HG02623 (cell line): ENCODE measurements around the gene TOP3B.
"Not testable (repeated sequence)": the region's sequence is repeated elsewhere in the genome, so short reads cannot be mapped to it uniquely, and the experiment has no call there.

Source experiments
- ATAC-seq: cut with Tn5 transposase; IDR thresholded peaks from one replicate; pipeline ENCODE4 v1.9.1; 2021; ENCODE audit warnings: moderate library complexity; ENCODE audit not compliant: unreplicated experiment

The TOP3B gene

DNA sequence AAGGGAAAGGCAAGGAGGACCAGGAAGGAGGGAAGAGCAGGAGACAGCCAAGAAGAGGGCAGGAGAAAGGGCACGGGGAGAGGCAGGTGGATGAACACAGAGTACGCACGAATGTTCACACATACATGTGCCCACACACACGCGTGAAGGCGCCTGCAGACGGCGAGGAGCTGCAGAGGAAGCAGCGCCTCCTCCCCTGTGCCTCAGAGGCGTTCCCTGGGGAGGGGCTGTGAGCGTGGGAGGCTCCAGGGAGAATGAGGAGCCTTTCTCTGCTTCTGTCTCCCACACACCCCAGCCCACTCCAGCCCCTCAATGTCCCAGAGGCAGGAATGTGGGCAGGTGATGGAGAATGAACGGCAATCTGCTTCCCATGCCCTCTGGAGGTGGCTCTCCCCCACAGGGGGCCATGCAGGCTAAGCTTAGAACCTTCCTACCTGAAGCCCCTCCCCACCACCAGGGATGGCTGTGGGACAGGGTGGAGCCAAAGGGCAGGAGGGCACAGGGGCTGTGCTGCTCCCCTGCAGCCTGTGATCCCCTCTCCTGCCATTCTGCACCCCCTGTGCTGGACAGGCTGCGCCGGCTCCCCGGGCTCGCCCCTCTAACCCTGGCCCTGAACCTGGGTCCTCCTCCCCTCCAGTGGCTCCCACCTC, 55.3 kb downstream of the TOP3B start:
- ATAC-seq: no peak

DNA sequence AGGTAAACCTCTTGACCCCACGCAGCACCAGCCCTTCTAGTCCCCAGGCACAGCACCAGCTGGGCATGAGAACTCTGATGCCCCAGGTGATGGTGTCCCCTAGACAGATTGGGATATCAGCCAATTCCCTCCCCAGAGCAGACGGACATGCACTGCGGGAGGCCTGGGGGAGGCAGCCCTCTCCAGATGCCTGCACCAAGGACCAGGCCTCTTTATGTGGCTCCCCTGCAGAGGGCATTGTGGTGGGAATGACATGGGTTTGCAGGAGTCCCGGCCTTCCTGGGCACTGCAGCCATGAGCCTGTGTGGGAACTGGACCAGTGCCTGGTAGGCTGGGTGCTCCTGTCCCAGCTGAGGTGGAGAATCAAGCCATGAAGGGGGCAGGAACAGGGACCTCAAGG, 55.9 kb downstream of the TOP3B start:
- ATAC-seq: no peak

DNA sequence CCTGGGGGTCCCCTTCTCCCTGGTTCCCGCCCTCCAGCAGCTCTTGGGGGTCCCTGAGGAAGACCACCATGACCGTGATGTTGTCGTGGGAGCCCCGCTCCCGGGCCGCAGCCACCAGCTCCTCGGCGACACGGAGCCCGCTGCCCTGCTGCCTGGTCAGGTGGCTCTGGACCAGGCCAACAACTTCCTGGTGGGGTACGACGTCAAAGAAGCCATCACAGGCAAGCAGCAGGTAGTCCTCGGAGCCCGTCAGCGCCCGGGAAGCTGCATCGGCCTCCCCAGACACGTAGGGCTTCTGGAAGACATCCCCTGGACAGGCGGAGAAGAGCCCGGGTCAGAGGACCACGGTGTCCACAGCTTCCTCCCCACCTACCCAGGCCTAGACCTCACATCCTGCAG, 59.4 kb downstream of the TOP3B start:
- ATAC-seq: no peak

- no peak for ATAC-seq
Observed at GRCh38 chr22:21922370-21923162, 60.0 kb downstream of the TOP3B start.

GRCh38 chr22:21921729-21922128, 60.9 kb downstream of the TOP3B start:
- ATAC-seq: no peak

DNA sequence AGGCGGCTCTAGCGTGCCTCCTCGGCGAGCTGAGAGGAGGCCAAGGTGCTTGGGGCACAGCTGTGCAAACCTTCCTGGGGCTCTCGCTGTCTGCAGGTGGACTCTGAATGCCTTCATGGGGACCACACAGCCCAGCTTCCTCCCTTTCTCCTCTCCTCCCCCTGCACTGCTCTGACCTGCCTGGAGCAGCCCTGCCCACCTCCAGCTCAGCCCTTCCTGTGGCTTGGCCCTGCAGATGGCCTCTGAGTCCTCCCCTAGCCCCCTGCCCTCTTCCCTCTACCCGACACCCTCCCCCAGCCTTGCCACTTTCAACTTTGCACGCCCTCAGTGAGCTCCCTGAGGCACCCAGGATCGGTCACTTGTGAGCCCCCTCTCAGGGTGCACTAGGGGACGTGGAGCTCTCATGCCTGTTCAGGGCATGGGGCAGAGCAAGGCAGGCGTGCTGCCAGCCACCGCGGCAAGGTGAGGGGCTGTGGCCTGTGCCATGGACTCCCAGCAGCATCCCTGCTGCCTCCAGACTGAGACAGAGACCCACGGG, 61.3 kb downstream of the TOP3B start:
- ATAC-seq: no peak

DNA sequence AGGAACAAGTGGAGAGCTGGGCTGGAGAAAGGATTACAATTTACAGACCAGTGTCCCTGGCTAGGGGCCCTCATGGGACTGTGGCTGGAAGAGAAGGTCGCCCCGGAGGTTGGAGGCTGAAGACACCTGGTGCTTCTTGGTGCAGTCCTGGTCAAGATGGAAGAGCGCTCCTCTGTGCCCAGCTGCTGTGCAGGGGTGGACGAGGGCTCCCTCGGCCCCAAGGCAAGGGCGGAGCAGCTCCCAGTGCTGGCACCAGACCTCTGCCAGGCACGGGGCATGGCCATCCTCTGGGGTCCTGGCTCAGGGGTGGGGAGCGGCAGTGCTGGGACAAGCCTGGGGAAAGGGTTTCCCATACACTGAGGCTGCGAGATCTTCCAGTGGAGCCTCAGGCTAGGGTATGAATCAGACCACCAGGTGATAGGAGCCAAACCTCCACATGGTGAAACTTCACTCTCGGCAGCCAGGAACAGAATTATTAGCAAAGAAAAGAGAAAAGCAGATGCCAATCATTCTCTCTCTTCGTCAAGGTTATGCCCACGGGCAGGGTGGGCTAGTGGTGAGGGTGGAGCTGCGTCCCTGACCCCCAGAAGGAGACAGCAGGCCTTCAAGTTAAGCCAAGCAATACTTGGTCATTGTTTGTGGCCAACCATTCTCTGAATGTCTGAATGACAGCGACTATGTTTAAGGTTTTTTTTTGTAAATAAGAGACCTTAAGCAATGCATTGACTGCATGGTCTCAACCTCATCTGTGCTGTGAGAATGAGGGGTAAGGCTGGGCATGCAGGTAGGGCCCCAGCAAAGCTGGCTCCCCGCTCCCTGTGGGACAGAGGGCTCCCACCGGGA, 62.0 kb downstream of the TOP3B start:
- ATAC-seq: no peak

GRCh38 chr22:21919526-21920307, 62.9 kb downstream of the TOP3B start:
- no peak for ATAC-seq

- no peak for ATAC-seq
Observed at GRCh38 chr22:21918466-21919185, 64.0 kb downstream of the TOP3B start.

DNA sequence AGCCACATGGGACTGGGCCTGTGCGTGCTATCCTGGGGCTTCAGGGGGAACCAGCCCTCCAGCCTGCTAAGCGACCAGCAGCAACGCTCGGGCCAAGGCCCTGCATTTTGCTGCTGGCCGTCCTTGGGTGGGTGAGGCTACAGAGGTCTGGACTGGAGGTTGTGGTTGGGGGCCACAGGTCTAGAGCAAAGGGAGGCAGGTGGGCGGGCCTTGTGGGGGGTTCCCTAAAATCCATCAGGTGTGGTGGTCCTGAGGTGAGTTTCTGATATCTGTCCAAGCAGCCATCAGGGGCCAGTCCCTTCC, 64.7 kb downstream of the TOP3B start:
- no peak for ATAC-seq

- ATAC-seq: no peak
Observed at GRCh38 chr22:21917181-21917958, 65.2 kb downstream of the TOP3B start.

DNA sequence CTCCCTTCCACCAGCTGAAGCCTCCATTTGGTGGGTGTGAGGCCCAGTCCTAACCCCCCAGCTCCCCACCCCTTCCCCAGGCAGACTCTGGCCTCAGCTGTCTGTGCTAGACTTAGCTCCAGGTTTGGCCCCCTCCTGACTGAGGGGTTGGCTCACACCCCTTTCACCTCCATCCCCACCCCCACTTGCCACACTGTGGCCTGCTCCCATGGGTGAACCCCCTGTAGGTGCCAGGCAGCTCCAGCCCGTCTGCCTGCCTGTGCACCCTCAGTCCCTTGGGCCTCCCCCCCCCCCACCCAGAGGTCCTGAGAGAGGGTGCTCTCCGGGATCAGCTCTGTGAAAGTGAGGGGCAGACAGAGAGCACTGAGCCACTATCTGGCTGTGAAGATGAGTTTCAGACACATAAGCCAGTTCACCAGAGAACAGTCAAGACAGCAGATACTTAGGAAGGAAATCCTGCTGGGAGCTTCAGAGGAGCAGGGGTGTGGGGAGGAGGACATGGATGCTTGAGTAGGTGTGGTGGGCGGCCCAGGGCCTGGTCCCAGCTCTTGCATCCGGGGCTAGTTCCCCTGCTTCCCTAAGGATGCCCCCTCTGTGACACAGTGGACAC, 66.2 kb downstream of the TOP3B start:
- no peak for ATAC-seq

DNA sequence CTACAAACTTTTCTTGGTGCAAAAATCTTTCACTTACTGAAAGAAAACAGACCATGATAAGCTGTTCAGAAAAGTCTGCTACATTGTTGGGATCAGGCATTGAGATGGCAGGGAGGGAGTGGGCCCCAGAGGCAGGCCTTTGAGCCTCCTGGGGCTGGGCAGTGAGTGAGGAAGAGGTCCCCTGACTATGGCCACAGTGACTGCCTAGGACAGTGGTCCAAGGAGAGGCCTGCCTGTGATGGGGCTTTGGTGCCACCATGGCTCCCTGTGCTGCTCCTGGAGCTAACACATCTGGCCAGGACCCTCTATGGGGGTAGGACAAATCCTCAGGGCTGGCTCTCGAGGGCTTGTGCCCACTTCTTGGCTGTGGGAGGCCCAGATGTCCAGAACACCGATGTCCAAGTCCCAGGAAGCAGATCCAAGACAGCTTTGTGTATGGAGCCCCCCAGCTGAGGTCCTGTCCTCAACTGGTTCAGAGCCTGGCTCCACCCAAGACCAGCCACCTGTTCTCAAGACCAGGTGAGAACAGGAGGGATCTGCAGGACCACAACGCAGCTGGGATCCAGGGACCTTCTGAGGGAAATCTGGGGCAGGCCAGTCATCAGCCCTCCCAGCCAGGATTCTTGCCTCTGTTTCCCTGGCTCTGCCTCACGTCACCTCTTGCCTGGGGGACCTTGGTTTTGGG, 66.8 kb downstream of the TOP3B start:
- no peak for ATAC-seq

DNA sequence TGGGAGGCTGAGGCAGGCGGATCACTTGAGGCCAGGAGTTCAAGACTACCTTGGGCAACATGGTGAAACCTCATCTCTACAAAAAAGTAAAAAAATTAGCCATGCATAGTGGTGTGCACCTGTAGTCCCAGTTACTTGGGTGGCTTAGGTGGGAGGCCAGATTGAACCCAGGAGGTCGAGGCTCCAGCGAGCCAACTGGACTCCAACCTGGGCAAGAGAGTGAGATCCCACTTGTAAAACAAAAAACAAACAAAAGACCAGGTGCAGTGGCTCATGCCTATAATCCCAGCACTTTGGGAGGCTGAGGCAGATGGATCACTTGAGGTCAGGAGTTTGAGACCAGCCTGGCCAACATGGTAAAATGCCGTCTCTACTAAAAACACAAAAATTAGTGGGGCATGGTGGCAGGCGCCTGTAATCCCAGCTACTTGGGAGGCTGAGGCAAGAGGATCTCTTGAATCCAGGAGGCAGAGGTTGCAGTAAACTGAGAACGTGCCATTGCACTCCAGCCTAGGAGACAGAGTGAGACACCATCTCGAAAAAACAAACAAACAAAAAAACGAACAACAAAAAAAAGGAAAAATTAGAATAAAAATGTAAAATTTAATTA, 68.4 kb downstream of the TOP3B start:
- not testable (repeated sequence) for ATAC-seq

DNA sequence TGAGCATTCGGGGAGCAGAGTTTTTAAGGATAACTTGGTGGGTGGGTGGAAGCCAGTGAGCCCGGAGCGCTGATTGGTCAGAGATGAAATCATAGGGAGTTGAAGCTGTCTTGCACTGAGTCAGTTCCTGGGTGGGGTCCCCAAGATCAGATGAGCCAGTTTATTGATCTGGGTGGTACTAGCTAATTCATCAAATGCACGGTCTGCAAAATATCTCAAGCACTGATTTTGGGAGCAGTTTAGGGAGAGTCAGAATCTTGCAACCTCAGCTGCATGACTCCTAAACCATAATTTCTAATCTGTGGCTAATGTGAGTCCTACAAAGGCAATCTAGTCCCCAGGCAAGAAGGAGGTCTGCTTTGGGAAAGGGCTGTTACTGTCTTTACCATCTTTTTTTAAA, 72.2 kb downstream of the TOP3B start:
- ATAC-seq: not testable (repeated sequence)

- no peak for ATAC-seq
Observed at GRCh38 chr22:21909871-21910270, 72.7 kb downstream of the TOP3B start.

DNA sequence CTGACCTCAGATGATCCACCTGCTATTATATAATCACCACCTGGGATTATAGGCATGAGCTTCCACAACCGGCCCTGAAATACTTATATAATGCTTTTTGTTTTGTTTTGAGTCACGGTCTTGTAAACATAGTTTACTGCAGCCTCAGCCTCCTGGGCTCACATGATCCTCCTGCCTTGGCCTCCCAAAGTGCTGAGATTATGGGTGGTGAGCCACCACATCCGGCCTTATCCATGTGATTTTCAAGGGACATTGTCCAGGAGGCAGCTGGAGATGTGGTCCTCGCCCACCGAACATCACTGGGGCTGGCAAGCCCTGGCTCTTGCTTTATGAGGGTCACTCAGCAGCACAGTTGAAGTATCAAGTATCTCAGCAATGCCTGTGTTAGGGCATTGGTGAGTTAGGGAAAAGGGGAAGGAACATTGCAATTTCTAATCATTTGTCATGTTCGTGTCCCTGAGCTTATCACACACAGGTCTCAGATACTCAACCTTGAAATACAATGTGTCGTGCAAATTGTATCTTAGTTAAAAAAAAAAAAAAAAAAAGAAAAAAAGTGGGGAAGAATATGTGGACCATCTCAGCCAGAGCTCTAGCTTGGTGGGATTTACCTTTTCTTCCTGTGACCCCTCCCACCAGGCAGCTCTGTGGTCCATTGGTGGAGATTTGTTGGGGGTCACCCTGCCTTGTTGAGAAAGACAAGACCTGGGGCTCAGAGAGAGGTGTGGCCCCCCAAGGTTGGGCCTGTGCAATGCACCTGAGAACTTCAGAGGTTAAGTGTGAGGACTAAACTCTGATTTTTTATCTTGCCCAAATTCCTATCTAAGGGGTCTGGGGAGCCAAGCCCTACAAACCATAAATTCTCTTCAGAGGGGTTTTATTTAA, 74.7 kb downstream of the TOP3B start:
- no peak for ATAC-seq
